ENCODE data around the gene OSBPL8.

OSBPL8 gene

GRCh38 chr12:76544601-76545261, 14.8 kb downstream of the OSBPL8 start:
- H3K4me1 Mint-ChIP-seq, result peaks cover 63% of the 10 kb centered on the region
- H3K36me3 Mint-ChIP-seq, result no peaks in the 10 kb centered on the region
- peak; percentile 84 for ATAC-seq
- no peak overlapping the region for H3K27ac Mint-ChIP-seq
- no peaks in the 10 kb centered on the region for H3K9me3 Mint-ChIP-seq
- no peak overlapping the region for H3K4me3 Mint-ChIP-seq
- DNase-seq (ENCODE audit: low spot score in 2 of 2), result no peak

- H3K27ac Mint-ChIP-seq, result no peak overlapping the region
- H3K36me3 Mint-ChIP-seq, result no peaks in the 10 kb centered on the region
- DNase-seq (ENCODE audit: low spot score in 2 of 2), result no peak
- H3K4me3 Mint-ChIP-seq, result no peak overlapping the region
- ATAC-seq, result no peak
- H3K9me3 Mint-ChIP-seq, result no peaks in the 10 kb centered on the region
- H3K4me1 Mint-ChIP-seq, result peaks cover 57% of the 10 kb centered on the region
Measured at GRCh38 chr12:76543813-76544347, 15.7 kb downstream of the OSBPL8 start.

- Mint-ChIP-seq H3K4me3 (no peak overlapping the region), H3K27ac (no peak overlapping the region), H3K4me1 (peaks cover 48% of the 10 kb centered on the region), H3K36me3 (no peaks in the 10 kb centered on the region), H3K9me3 (no peaks in the 10 kb centered on the region)
- DNase-seq (ENCODE audit: low spot score in 2 of 2), result no peak
- ATAC-seq, result no peak
Measured at GRCh38 chr12:76542908-76543307, 16.7 kb downstream of the OSBPL8 start.

GRCh38 chr12:76539727-76540126, 19.8 kb downstream of the OSBPL8 start:
- Mint-ChIP-seq H3K36me3 (peaks cover 14% of the 10 kb centered on the region), H3K27ac (no peak overlapping the region), H3K4me3 (no peak overlapping the region), H3K4me1 (peaks cover 37% of the 10 kb centered on the region), H3K9me3 (peaks cover 4% of the 10 kb centered on the region)
- DNase-seq (ENCODE audit: low spot score in 2 of 2), result no peak
- ATAC-seq, result no peak

GRCh38 chr12:76537923-76538322, 21.6 kb downstream of the OSBPL8 start:
- peaks cover 14% of the 10 kb centered on the region for H3K36me3 Mint-ChIP-seq
- H3K4me1 Mint-ChIP-seq, result peaks cover 34% of the 10 kb centered on the region
- DNase-seq (ENCODE audit: low spot score in 2 of 2) (no peak), ATAC-seq (no peak)
- peaks cover 4% of the 10 kb centered on the region for H3K9me3 Mint-ChIP-seq
- H3K4me3 Mint-ChIP-seq, result no peak overlapping the region
- H3K27ac Mint-ChIP-seq, result no peak overlapping the region

- DNase-seq (ENCODE audit: low spot score in 2 of 2), result no peak
- Mint-ChIP-seq H3K4me1 (peaks cover 24% of the 10 kb centered on the region), H3K36me3 (peaks cover 14% of the 10 kb centered on the region), H3K4me3 (no peak overlapping the region), H3K27ac (no peak overlapping the region), H3K9me3 (peaks cover 4% of the 10 kb centered on the region)
- ATAC-seq, result no peak
Measured at GRCh38 chr12:76536546-76536945, 23.0 kb downstream of the OSBPL8 start.

GRCh38 chr12:76535170-76535569, 24.4 kb downstream of the OSBPL8 start:
- Mint-ChIP-seq H3K4me1 (peaks cover 37% of the 10 kb centered on the region), H3K36me3 (peaks cover 18% of the 10 kb centered on the region), H3K27ac (no peak overlapping the region), H3K9me3 (peaks cover 4% of the 10 kb centered on the region), H3K4me3 (no peak overlapping the region)
- DNase-seq (ENCODE audit: low spot score in 2 of 2) (no peak), ATAC-seq (no peak)

- no peak for ATAC-seq
Measured at GRCh38 chr12:76533331-76533730, 26.2 kb downstream of the OSBPL8 start.

GRCh38 chr12:76532520-76532919, 27.1 kb downstream of the OSBPL8 start:
- Mint-ChIP-seq H3K4me3 (no peak overlapping the region), H3K36me3 (peaks cover 18% of the 10 kb centered on the region), H3K9me3 (peaks cover 4% of the 10 kb centered on the region), H3K4me1 (peaks cover 39% of the 10 kb centered on the region), H3K27ac (no peak overlapping the region)
- ATAC-seq (no peak), DNase-seq (ENCODE audit: low spot score in 2 of 2) (no peak)

More at GRCh38 chr12:76533331-76533730, 26.2 kb downstream of the OSBPL8 start:
- Mint-ChIP-seq H3K9me3 (peaks cover 4% of the 10 kb centered on the region), H3K4me1 (peaks cover 39% of the 10 kb centered on the region), H3K4me3 (no peak overlapping the region), H3K27ac (no peak overlapping the region), H3K36me3 (peaks cover 18% of the 10 kb centered on the region)
- no peak for DNase-seq (ENCODE audit: low spot score in 2 of 2)

GRCh38 chr12:76531056-76531455, 28.5 kb downstream of the OSBPL8 start:
- Mint-ChIP-seq H3K9me3 (peaks cover 4% of the 10 kb centered on the region), H3K4me3 (no peak overlapping the region), H3K4me1 (peaks cover 39% of the 10 kb centered on the region), H3K27ac (peak overlapping the region; percentile 13), H3K36me3 (peaks cover 11% of the 10 kb centered on the region)
- no peak for ATAC-seq
- no peak for DNase-seq (ENCODE audit: low spot score in 2 of 2)

- H3K9me3 Mint-ChIP-seq, result peaks cover under 1% of the 10 kb centered on the region
- no peak overlapping the region for H3K4me3 Mint-ChIP-seq
- H3K36me3 Mint-ChIP-seq, result peaks cover 6% of the 10 kb centered on the region
- peak overlapping the region; percentile 13 for H3K27ac Mint-ChIP-seq
- DNase-seq (ENCODE audit: low spot score in 2 of 2), result no peak
- no peak for ATAC-seq
- peaks cover 35% of the 10 kb centered on the region for H3K4me1 Mint-ChIP-seq
Measured at GRCh38 chr12:76530516-76530915, 29.1 kb downstream of the OSBPL8 start.

GRCh38 chr12:76529226-76529918, 30.2 kb downstream of the OSBPL8 start:
- Mint-ChIP-seq H3K27ac (no peak overlapping the region), H3K36me3 (peaks cover 4% of the 10 kb centered on the region), H3K4me1 (peaks cover 30% of the 10 kb centered on the region), H3K9me3 (no peaks in the 10 kb centered on the region), H3K4me3 (no peak overlapping the region)
- ATAC-seq, result no peak
- DNase-seq (ENCODE audit: low spot score in 2 of 2), result no peak

- H3K4me1 Mint-ChIP-seq, result peaks cover 36% of the 10 kb centered on the region
- no peak overlapping the region for H3K4me3 Mint-ChIP-seq
- no peaks in the 10 kb centered on the region for H3K36me3 Mint-ChIP-seq
- ATAC-seq, result no peak
- no peak for DNase-seq (ENCODE audit: low spot score in 2 of 2)
- H3K27ac Mint-ChIP-seq, result no peak overlapping the region
- H3K9me3 Mint-ChIP-seq, result peaks cover 3% of the 10 kb centered on the region
Measured at GRCh38 chr12:76523408-76523807, 36.2 kb downstream of the OSBPL8 start.

GRCh38 chr12:76520348-76520747, 39.2 kb downstream of the OSBPL8 start:
- peaks cover 53% of the 10 kb centered on the region for H3K4me1 Mint-ChIP-seq
- H3K27ac Mint-ChIP-seq, result no peak overlapping the region
- H3K9me3 Mint-ChIP-seq, result peaks cover 3% of the 10 kb centered on the region
- no peak overlapping the region for H3K4me3 Mint-ChIP-seq
- DNase-seq (ENCODE audit: low spot score in 2 of 2) (no peak), ATAC-seq (no peak)
- H3K36me3 Mint-ChIP-seq, result no peaks in the 10 kb centered on the region

GRCh38 chr12:76519538-76519937, 40.0 kb downstream of the OSBPL8 start:
- no peak for DNase-seq (ENCODE audit: low spot score in 2 of 2)
- Mint-ChIP-seq H3K27ac (peak overlapping the region; percentile 7), H3K36me3 (no peaks in the 10 kb centered on the region), H3K9me3 (peaks cover 3% of the 10 kb centered on the region), H3K4me1 (peaks cover 61% of the 10 kb centered on the region), H3K4me3 (no peak overlapping the region)
- peak; percentile 87 for ATAC-seq

- H3K27ac Mint-ChIP-seq, result no peak overlapping the region
- H3K4me1 Mint-ChIP-seq, result peaks cover 63% of the 10 kb centered on the region
- DNase-seq (ENCODE audit: low spot score in 2 of 2), result no peak
- ATAC-seq, result no peak
- H3K36me3 Mint-ChIP-seq, result no peaks in the 10 kb centered on the region
- peaks cover 5% of the 10 kb centered on the region for H3K9me3 Mint-ChIP-seq
- no peak overlapping the region for H3K4me3 Mint-ChIP-seq
Measured at GRCh38 chr12:76518699-76519098, 40.9 kb downstream of the OSBPL8 start.
